ENCODE results near the gene SENP7.
A peak's percentile ranks its signal among the peaks of the same experiment; 100 is the strongest.

Gene SENP7

GRCh38 chr3:101521211-101521701, 8.2 kb upstream of the SENP7 start:
- TF ChIP-seq CTCF (IDR thresholded peaks at IDR 0.05; ENCODE audit: low read depth, low read length): no peak
- no peak for DNase-seq (ENCODE audit: low read depth in 2 of 2)
- no peak overlapping the region for H3K4me3 ChIP-seq (replicated peaks in 1 of 2; ENCODE audit: low read depth in 2 of 2, low read length in 2 of 2)

GRCh38 chr3:101519685-101520365, 6.8 kb upstream of the SENP7 start:
- DNase-seq (ENCODE audit: low read depth in 2 of 2): no peak
- H3K4me3 ChIP-seq (replicated peaks in 1 of 2; ENCODE audit: low read depth in 2 of 2, low read length in 2 of 2): no peak overlapping the region

GRCh38 chr3:101518421-101518871, 5.4 kb upstream of the SENP7 start:
- DNase-seq (ENCODE audit: low read depth in 2 of 2): peak in 1 of 2 donors; percentile 16
- TF ChIP-seq CTCF (IDR thresholded peaks at IDR 0.05; ENCODE audit: low read depth, low read length): no peak
- H3K4me3 ChIP-seq (replicated peaks in 1 of 2; ENCODE audit: low read depth in 2 of 2, low read length in 2 of 2): no peak overlapping the region

More at GRCh38 chr3:101519685-101520365, 6.8 kb upstream of the SENP7 start:
- no peak for TF ChIP-seq CTCF (IDR thresholded peaks at IDR 0.05; ENCODE audit: low read depth, low read length)

- H3K4me3 ChIP-seq (replicated peaks in 1 of 2; ENCODE audit: low read depth in 2 of 2, low read length in 2 of 2): peak overlapping the region; percentile 57 to 75
- no peak for TF ChIP-seq CTCF (IDR thresholded peaks at IDR 0.05; ENCODE audit: low read depth, low read length)
- DNase-seq (ENCODE audit: low read depth in 2 of 2): no peak
Observed at GRCh38 chr3:101513419-101513986, 491 bp upstream of the SENP7 start.

- peak overlapping the region; percentile 57 to 75 for H3K4me3 ChIP-seq (replicated peaks in 1 of 2; ENCODE audit: low read depth in 2 of 2, low read length in 2 of 2)
- DNase-seq (ENCODE audit: low read depth in 2 of 2): no peak
- no peak for TF ChIP-seq CTCF (IDR thresholded peaks at IDR 0.05; ENCODE audit: low read depth, low read length)
Observed at GRCh38 chr3:101512396-101512645, 691 bp downstream of the SENP7 start.

- TF ChIP-seq CTCF (IDR thresholded peaks at IDR 0.05; ENCODE audit: low read depth, low read length): no peak
- peak; percentile 31 to 50 for DNase-seq (ENCODE audit: low read depth in 2 of 2)
- H3K4me3 ChIP-seq (replicated peaks in 1 of 2; ENCODE audit: low read depth in 2 of 2, low read length in 2 of 2): no peak overlapping the region
Observed at GRCh38 chr3:101509811-101510210, 3.2 kb downstream of the SENP7 start.
